ENCODE results near the gene CLCN2.

The CLCN2 gene

DNA sequence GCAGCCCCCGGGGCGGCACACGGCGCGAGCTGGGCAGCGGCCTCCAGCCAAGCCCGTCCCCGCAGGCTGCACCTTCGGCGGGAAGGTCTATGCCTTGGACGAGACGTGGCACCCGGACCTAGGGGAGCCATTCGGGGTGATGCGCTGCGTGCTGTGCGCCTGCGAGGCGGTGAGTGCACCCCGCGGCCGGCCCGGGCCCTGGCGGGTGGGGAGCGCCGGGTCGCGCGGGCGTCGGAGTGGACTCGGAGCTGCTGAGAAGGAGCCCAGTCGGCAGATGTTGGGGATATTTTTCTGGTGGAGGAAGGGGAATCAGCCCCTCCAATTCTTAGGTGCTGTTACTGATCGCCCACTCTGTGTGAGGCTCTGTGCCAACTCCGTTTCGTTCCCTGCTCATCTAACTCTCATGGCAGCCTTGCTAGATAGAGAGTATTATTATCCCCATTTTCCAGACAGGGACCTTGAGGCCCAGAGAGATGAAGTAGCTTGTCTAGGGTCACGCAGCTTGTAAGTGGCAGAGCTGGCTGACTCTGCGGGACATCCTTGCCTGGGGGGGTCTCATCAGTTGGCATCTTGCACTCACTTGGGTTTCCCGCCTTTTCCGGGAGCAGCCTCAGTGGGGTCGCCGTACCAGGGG lies 19.3 kb upstream of the CLCN2 start:
- TF ChIP-seq, protein P1, sequence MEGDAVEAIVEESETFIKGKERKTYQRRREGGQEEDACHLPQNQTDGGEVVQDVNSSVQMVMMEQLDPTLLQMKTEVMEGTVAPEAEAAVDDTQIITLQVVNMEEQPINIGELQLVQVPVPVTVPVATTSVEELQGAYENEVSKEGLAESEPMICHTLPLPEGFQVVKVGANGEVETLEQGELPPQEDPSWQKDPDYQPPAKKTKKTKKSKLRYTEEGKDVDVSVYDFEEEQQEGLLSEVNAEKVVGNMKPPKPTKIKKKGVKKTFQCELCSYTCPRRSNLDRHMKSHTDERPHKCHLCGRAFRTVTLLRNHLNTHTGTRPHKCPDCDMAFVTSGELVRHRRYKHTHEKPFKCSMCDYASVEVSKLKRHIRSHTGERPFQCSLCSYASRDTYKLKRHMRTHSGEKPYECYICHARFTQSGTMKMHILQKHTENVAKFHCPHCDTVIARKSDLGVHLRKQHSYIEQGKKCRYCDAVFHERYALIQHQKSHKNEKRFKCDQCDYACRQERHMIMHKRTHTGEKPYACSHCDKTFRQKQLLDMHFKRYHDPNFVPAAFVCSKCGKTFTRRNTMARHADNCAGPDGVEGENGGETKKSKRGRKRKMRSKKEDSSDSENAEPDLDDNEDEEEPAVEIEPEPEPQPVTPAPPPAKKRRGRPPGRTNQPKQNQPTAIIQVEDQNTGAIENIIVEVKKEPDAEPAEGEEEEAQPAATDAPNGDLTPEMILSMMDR (IDR thresholded peaks at IDR 0.05; ENCODE audit: low read depth, low read length) = no peak
- no peak overlapping the region for H3K4me3 ChIP-seq (ENCODE audit: low read depth, low read length)

DNA sequence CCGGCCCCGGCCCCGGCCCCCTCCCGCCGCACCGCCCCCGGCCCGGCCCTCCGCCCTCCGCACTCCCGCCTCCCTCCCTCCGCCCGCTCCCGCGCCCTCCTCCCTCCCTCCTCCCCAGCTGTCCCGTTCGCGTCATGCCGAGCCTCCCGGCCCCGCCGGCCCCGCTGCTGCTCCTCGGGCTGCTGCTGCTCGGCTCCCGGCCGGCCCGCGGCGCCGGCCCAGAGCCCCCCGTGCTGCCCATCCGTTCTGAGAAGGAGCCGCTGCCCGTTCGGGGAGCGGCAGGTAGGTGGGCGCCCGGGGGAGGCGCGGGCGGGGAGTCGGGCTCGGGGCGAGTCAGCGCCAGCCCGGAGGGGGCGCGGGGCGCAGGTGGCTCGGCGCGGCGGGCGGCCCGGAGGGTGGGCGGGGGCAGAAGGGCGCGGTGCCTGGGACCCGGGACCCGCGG lies 18.8 kb upstream of the CLCN2 start:
- 0 out of 2 replicates have a peak overlapping the region, but pooled peaks have one; percentile 14 for H3K4me3 ChIP-seq (ENCODE audit: low read depth, low read length)
- TF ChIP-seq, protein P1 (IDR thresholded peaks at IDR 0.05; ENCODE audit: low read depth, low read length) = no peak

DNA sequence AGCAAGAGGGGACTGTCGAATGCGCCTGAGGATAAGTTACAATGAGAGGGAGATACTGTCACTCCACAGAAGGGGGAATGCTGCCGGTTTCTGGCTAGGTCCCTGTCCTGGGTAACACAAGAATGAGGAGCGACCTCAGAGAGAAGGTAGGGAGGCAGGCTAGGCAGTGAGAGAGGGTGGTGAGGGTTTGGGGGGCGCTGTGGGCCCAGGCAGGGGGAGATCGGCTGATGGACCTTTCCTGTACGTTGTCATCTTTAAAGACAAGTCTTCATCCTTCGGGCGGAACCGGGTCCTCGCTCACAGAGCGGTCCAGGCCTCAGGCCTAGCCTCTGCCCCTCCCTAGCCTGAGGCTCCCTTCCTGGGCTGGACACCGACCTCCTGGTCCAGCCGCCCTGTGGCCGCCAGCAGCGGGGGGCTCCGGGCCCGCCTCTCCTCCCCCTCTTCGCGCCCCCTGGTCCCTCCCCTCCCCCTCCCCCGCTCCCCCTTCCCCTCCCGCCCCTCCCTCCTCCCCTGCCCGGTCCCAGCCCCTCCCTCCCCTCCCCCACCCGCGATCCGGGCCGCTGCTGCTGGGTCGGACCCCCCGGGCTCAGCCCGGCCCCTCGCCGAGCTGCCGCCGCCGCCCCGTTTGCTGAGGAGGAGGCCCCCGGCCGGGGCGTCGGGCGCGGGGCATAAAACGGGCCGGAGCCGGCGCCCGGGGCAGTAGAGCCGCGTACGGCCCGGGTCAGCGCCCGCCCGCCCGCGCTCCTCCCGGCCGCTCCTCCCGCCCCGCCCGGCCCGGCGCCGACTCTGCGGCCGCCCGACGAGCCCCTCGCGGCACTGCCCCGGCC lies 18.2 kb upstream of the CLCN2 start, which contains the start of gene CHRD:
Gene CHRD, plus strand, starts transcription at position 697 of the 827 bp plus-strand sequence. CDS start 265 bp downstream, outside the sequence.
- 0 out of 2 replicates have a peak within 1 kb of the TSS, but pooled peaks have one; percentile 14 for H3K4me3 ChIP-seq (ENCODE audit: low read depth, low read length)
- TF ChIP-seq, protein P1 (IDR thresholded peaks at IDR 0.05; ENCODE audit: low read depth, low read length) = no peak

GRCh38 chr3:184378651-184379357 lies 17.4 kb upstream of the CLCN2 start:
- no peak overlapping the region for H3K4me3 ChIP-seq (ENCODE audit: low read depth, low read length)

GRCh38 chr3:184377882-184378445 lies 16.6 kb upstream of the CLCN2 start, which contains the start of gene THPO:
Gene THPO (minus strand): TSS chr3:184378207. CDS start chr3:184376259, 1,948 bp downstream.
- H3K4me3 ChIP-seq (ENCODE audit: low read depth, low read length) = no peak within 1 kb of the TSS
- TF ChIP-seq, protein P1 (IDR thresholded peaks at IDR 0.05; ENCODE audit: low read depth, low read length) = no peak

More at GRCh38 chr3:184378651-184379357, 17.4 kb upstream of the CLCN2 start:
- TF ChIP-seq, protein P1 (IDR thresholded peaks at IDR 0.05; ENCODE audit: low read depth, low read length) = no peak

DNA sequence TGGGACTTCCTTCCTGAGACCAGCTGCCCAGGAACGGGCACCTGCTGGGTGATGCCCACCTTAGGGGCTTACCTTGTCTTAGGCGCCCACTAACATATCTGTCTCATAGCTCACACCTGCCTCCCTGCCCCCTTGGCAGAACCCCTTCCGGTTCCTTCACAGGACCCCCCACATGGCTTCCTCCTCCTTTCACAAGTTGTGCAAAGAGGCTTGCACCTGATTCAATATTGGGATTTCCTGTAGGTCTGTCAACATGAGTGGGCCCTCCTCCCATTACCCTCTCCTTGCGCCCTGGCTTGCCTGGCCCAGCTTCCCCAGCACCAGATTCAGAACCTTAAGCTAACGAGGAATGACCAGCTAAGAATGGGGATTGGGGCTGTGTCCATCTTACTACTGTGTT lies 16.0 kb upstream of the CLCN2 start:
- no peak overlapping the region for H3K4me3 ChIP-seq (ENCODE audit: low read depth, low read length)
- TF ChIP-seq, protein P1 (IDR thresholded peaks at IDR 0.05; ENCODE audit: low read depth, low read length) = no peak
